Nephron (organoid): ENCODE data around the gene HADH.

Experiments used
- H3K27ac Mint-ChIP-seq, 3 experiments: 2 replicates each; pipeline ENCODE4 v1.8.0; 2020; ENCODE audit warnings: mixed read lengths in 3 of 3, mild to moderate bottlenecking in 2 of 3, moderate library complexity in 1 of 3
- H3K27me3 Mint-ChIP-seq: 2 replicates; pipeline ENCODE4 v1.8.0; 2021; ENCODE audit warnings: low read depth, mild to moderate bottlenecking, moderate library complexity, mixed read lengths
- H3K36me3 Mint-ChIP-seq: 2 replicates; pipeline ENCODE4 v1.8.0; 2020; ENCODE audit warnings: low read depth, mixed read lengths
- H3K4me1 Mint-ChIP-seq: 2 replicates; pipeline ENCODE4 v1.8.0; 2020; ENCODE audit warnings: mixed read lengths
- H3K4me3 Mint-ChIP-seq, 3 experiments: 2 replicates each; pipeline ENCODE4 v1.8.0; 2020; ENCODE audit warnings: mild to moderate bottlenecking in 3 of 3, mixed read lengths in 3 of 3, moderate library complexity in 2 of 3
- H3K9me3 Mint-ChIP-seq: 2 replicates; pipeline ENCODE4 v1.8.0; 2020; ENCODE audit warnings: mixed read lengths
- TF ChIP-seq, protein P1 (sequence below), 3 experiments: fragments of 200-600 bp; sonication (generic); IDR thresholded peaks; one replicate each; pipeline ENCODE4 v1.5.0; 2021; ENCODE audit warnings: antibody characterized with exemption in 3 of 3; ENCODE audit not compliant: unreplicated experiment in 3 of 3

Gene HADH

GRCh38 chr4:108051343-108051742, 61.7 kb downstream of the HADH start:
- TF ChIP-seq, protein P1, sequence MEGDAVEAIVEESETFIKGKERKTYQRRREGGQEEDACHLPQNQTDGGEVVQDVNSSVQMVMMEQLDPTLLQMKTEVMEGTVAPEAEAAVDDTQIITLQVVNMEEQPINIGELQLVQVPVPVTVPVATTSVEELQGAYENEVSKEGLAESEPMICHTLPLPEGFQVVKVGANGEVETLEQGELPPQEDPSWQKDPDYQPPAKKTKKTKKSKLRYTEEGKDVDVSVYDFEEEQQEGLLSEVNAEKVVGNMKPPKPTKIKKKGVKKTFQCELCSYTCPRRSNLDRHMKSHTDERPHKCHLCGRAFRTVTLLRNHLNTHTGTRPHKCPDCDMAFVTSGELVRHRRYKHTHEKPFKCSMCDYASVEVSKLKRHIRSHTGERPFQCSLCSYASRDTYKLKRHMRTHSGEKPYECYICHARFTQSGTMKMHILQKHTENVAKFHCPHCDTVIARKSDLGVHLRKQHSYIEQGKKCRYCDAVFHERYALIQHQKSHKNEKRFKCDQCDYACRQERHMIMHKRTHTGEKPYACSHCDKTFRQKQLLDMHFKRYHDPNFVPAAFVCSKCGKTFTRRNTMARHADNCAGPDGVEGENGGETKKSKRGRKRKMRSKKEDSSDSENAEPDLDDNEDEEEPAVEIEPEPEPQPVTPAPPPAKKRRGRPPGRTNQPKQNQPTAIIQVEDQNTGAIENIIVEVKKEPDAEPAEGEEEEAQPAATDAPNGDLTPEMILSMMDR (IDR thresholded peaks at IDR 0.05; ENCODE audit: unreplicated experiment in 3 of 3): no peak
- H3K27ac Mint-ChIP-seq: no peak overlapping the region
- peaks cover 25% of the 10 kb centered on the region for H3K36me3 Mint-ChIP-seq
- no peaks in the 10 kb centered on the region for H3K9me3 Mint-ChIP-seq
- no peak overlapping the region for H3K4me3 Mint-ChIP-seq
- no peaks in the 10 kb centered on the region for H3K27me3 Mint-ChIP-seq
- peaks cover 11% of the 10 kb centered on the region for H3K4me1 Mint-ChIP-seq

DNA sequence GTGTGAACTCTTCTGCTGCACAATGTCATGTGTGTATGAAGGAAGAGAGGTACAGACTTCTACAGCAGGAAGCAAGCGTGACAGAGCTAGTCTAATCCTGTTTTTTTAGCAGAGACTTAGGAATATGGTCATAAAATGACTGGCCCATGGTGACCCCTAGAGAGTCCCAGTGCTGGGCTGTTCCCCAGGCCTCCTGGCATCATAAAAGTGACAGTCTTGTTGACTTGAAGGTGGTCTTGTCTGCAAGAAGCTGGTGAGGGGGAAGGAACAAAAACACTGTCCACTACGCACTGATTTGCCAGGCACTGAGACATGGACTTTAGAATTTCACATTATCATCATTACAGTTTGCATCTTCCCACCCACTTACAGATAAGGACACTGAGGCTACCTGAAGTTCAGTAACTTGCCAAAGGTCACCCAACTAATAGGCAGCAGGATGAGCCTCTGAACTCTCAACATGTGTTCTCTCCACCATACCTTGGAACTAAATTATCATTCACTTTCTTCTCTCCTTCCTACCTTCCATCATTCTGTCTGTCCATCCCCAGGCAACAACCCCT, 63.0 kb downstream of the HADH start:
- Mint-ChIP-seq H3K36me3 (peaks cover 20% of the 10 kb centered on the region), H3K4me1 (peaks cover 5% of the 10 kb centered on the region), H3K27me3 (no peaks in the 10 kb centered on the region), H3K4me3 (no peak overlapping the region), H3K9me3 (no peaks in the 10 kb centered on the region), H3K27ac (peak overlapping the region in 1 of 3 experiments; percentile 2)
- TF ChIP-seq, protein P1 (IDR thresholded peaks at IDR 0.05; ENCODE audit: unreplicated experiment in 3 of 3): no peak

- TF ChIP-seq, protein P1 (IDR thresholded peaks at IDR 0.05; ENCODE audit: unreplicated experiment in 3 of 3): no peak
- no peak overlapping the region for H3K4me3 Mint-ChIP-seq
- peaks cover 2% of the 10 kb centered on the region for H3K4me1 Mint-ChIP-seq
- no peaks in the 10 kb centered on the region for H3K27me3 Mint-ChIP-seq
- H3K27ac Mint-ChIP-seq: peak overlapping the region in 1 of 3 experiments; percentile 45
- H3K9me3 Mint-ChIP-seq: no peaks in the 10 kb centered on the region
- peaks cover 18% of the 10 kb centered on the region for H3K36me3 Mint-ChIP-seq
These were observed 63.6 kb downstream of the HADH start for GRCh38 chr4:108053251-108053711.

DNA sequence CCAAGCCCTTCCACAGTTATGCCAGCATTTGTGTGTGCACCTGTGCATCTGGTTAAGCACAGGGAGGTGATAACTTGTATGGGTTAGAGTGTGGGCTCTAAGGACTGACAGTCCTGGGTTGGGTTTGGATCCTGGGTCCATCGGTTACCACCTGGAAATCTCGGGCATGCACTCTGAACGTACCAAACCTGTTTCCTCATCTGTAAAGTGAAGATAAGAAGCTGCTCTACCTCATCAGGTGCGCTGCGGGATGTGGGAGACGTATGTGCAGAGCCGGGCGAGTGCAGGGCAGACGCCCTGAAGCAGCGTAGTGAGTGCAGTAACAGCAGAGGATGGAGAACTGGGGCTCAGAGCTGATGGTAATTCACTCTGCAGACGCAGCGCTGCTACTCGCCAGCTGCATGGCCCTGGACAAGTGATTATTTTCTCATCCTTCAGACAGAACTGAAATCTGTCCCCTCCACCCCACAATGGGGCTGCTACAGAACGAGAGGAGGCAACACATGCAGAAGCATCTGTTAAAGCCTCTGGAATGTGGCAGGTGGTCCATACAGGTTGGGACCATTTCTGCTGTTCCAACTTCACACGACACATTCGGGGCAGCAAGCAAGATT, 64.4 kb downstream of the HADH start:
- Mint-ChIP-seq H3K27me3 (no peaks in the 10 kb centered on the region), H3K4me1 (no peaks in the 10 kb centered on the region), H3K27ac (no peak overlapping the region), H3K9me3 (no peaks in the 10 kb centered on the region), H3K4me3 (no peak overlapping the region), H3K36me3 (peaks cover 14% of the 10 kb centered on the region)
- TF ChIP-seq, protein P1 (IDR thresholded peaks at IDR 0.05; ENCODE audit: unreplicated experiment in 3 of 3): no peak

- H3K4me3 Mint-ChIP-seq: no peak overlapping the region
- H3K4me1 Mint-ChIP-seq: peaks cover 4% of the 10 kb centered on the region
- peaks cover 14% of the 10 kb centered on the region for H3K36me3 Mint-ChIP-seq
- H3K9me3 Mint-ChIP-seq: no peaks in the 10 kb centered on the region
- no peaks in the 10 kb centered on the region for H3K27me3 Mint-ChIP-seq
- TF ChIP-seq, protein P1 (IDR thresholded peaks at IDR 0.05; ENCODE audit: unreplicated experiment in 3 of 3): no peak
- H3K27ac Mint-ChIP-seq: no peak overlapping the region
These were observed 66.1 kb downstream of the HADH start for GRCh38 chr4:108055787-108056186.

DNA sequence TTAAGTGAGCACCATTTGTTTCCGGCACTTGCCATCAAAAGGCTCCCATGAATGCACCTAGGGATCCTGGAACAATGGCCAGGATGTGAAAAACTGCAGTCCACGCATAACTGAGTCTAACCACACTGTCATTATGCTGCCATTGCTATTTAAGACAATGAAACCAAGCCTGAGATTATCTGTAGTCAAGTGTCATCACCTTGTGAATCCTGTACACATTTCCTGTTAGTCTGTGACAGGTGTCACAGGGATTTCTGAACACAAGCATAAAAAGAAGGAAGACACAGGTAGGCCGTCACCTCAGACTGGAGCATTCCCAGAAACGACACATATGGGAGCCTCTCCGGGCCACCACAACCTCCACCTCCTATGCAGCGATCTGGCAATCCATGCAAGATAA, 66.7 kb downstream of the HADH start:
- H3K36me3 Mint-ChIP-seq: peaks cover 17% of the 10 kb centered on the region
- peaks cover 8% of the 10 kb centered on the region for H3K4me1 Mint-ChIP-seq
- no peak overlapping the region for H3K4me3 Mint-ChIP-seq
- H3K9me3 Mint-ChIP-seq: no peaks in the 10 kb centered on the region
- TF ChIP-seq, protein P1 (IDR thresholded peaks at IDR 0.05; ENCODE audit: unreplicated experiment in 3 of 3): no peak
- no peaks in the 10 kb centered on the region for H3K27me3 Mint-ChIP-seq
- H3K27ac Mint-ChIP-seq: no peak overlapping the region
